GM10847 (cell line): ENCODE results near the gene PLCL2.

Experiments used
- POLR2A ChIP-seq: IDR thresholded peaks from 2 replicates; pipeline ENCODE4 v1.6.1; 2011; ENCODE audit not compliant: insufficient read length; ENCODE audit errors: extremely low read depth

Gene PLCL2

DNA sequence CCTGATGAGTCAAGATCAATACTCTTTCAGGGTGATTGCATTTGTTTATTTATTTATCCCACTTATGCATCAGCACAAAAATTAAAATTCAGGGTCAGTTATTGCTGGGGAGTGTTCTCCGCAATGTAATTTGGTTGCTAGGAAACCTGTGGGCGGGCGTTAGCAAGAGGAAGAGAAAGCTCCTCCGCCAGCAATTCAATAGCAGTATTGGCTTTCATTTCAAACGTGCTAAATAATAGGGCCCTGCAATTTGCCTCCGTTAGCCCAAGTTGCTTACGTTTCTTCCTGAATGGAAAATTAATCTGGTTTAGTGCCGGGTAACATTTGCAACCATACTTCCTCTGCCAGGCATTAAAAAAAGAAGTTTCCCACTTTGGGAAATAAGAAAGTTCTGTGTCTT lies 35.5 kb upstream of the PLCL2 start:
- TF ChIP-seq POLR2A, result no peak

DNA sequence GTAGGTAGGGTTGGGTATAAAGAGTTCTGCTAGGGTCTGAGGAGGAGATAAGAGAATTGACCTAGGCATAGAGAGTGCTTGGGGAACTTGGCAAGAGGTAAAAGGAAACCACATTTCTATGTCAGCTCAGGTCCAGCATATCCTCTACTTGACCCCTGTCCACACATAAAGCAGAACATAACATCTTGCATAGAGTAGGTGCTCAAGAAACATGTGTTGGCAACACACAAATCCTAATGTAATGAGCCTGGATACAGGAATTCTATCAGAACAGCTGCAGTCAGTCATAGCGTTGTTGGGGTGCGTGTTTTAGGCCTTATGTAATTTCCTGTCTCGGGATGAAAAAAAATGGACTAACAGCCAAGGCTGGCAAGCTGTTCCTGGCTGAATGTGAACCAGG lies 35.0 kb upstream of the PLCL2 start:
- no peak for TF ChIP-seq POLR2A

DNA sequence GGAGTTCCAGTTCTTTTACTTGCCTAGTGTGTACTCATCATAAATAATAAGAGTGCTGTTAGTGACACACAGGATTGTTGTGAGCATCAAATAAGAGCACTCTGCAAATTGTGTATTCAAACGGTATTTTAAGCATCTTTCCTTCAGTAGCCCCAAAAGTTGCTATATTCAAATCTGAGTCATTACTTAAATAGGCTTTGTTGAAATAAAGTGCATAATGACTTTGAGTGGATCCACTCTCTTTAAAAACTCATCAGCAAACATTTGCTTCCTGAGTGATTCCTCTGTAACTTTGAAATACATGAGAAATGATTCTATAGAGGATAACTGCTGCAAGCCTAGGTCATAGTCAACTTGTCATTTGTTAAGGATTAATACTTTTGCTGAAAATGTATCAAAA lies 29.3 kb upstream of the PLCL2 start:
- TF ChIP-seq POLR2A, result no peak

- no peak for TF ChIP-seq POLR2A
These were observed 24.5 kb upstream of the PLCL2 start for GRCh38 chr3:16860234-16860633.

DNA sequence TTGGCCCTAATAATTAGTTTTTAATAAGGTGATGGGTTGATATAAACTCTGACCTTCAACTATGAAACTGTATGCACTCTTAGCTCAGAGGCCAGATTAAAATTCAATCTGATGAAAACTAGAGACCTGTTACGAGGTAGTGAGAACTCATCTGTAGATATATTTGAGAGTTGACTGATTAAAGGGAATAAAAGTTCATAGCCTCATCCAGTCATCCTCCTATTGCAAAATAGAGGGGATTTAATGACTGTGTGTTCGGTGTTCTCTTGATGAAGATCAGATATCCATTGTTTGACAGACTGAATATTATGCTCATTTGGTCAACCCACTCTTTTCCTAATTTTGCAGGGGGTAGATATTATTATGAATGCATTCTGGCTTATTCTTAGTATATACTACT lies 23.3 kb upstream of the PLCL2 start:
- no peak for TF ChIP-seq POLR2A

- TF ChIP-seq POLR2A, result no peak
These were observed 20.0 kb upstream of the PLCL2 start for GRCh38 chr3:16864610-16865313.

- TF ChIP-seq POLR2A, result no peak
These were observed 19.4 kb upstream of the PLCL2 start for GRCh38 chr3:16865335-16865734.

DNA sequence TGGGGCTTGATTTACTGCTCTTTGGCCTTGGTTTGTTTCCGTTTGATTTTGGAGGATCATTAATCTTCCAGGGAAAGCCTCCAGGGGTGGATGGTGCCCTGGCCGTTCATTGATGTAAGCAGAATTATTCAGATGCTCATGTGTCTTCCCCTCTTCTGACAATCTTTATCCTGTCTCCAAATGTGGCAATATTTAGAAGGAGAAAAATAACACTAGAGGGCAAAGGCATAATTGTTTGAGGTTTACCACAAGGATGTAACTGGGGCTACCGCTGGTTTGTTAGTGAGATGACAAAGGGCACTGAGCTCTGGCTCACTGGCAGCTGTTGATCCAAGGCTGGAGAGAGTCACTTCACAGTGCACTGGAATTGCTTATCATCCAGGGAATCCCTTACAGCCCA lies 18.2 kb upstream of the PLCL2 start:
- TF ChIP-seq POLR2A, result no peak

DNA sequence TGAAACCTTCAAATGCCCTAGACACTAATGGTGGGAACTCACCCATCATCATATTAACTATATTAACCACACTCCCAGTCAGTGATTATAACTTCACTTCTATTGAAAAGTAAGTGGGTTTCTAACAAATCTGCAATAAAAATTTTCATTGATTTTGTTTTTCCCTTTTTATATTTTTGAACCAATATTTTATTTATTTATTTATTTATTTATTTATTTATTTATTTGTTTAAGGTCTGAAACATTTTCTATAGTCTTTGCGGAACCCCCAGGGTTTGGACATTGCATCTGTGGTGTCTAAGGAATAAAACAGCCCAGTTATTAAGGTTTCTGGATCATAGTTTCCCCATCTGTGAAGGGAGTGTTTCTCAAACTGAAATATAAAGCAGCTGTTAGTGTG lies 16.2 kb upstream of the PLCL2 start:
- no peak for TF ChIP-seq POLR2A

GRCh38 chr3:16869261-16870005 lies 15.3 kb upstream of the PLCL2 start:
- no peak for TF ChIP-seq POLR2A

DNA sequence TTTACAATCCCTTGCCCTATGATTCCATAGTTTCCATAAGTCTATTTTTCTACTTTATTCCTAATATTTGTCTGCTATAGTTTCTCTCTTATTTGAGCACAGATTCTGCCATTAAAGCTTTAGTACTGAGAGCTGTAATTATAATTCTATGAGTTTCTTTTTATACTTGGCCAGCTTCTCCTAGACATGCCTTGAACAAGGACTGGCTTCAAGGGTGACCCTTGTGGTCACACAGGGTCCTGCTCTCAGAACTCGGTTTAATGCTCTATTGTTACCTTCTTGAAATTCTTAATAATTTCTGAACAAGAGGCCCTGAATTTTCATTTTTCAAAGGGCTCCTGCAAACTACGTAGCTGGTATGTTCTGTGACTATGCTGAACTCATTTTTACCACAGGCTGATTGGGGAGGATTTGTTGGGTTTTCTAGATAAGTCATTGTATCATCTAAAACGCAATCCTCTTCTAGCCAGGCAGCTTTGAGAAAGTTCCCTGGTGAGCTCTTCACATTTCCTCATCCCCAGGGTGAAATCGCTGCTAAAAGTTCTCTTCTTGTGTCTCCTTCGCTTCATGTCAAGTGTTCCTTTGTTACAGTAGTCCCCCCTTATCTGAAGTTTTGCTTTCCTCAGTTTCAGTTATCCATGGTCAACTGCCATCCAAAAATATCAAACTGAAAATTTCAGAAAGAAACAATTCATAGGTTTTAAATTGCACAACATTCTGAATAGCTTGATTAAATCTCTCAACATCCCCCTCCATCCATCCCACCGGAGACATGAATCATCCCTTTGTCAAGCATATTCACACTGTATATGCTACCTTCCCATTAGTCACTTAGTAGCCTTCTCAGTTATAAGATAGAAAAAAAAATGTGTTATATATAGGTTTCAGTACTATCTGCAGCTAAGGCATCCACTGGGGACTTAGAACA lies 12.6 kb upstream of the PLCL2 start:
- no peak for TF ChIP-seq POLR2A

DNA sequence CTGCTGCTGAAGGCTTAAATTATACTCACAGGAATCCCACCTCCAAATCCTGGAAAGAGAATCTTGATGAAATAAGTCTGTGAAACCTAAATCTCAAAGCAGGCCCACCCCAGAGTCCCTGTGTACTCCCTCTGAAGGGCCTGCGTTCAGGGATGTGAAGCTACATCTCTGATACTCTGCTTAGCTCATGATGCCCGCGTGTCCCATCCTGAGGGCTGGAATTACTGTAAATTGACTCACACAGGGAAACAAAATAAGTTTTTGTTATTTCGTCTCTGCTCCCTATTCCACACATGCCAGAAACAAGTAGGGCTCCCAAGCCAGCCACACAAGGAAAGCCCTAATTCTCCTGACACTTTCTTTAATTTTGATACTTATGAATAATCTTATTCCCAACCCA lies 10.9 kb upstream of the PLCL2 start:
- TF ChIP-seq POLR2A, result no peak

DNA sequence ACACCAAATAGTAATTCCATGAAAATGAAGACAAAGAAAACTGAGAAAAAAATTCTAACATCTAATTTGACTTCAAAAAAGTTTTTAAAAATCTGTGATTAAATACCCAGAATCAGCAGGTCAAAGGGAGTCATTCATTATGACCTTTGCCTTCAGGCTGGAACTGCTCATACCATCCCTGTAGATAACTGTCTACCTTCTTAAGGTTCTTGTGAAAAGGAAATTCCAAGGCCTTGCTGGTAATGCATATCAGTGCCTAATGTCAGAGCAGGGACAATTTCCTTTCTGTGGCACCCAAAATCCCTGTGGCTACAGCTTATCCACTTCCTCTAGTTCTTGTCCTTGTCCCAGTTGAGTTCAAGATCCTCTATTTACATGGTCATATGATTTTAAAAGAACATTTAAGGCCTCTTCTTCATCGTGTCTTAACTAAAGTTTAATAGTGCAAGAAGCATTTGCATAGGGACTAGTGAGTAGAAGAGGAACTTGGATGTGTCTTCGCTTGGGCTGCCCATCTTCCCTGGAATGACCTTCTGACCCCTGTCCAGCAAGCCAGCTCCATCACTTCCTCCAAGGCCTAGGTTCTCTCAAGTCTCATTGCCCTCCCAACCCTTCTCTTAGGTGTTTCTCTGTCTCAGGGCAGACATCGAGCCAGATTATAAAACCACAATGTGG lies 8.7 kb upstream of the PLCL2 start:
- TF ChIP-seq POLR2A, result no peak

DNA sequence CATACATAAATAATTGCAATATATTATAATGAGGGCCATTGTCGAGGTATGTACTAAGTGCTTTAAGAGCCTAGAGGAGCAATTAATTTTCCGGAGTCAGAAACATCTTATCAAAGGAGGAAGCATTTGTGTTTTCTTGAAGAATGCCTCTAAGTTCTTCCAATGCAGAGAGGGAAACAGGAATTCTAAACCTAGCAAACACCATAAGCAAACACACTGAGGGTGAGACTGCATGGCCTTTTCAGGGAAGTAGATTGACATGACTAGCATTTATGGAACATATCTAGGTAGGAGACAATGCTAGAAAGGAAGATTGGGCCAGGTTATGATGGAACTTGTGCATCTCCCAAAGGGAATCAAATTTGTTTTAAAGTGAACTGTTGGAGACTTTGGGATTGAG lies 7.2 kb upstream of the PLCL2 start:
- TF ChIP-seq POLR2A, result no peak

- no peak for TF ChIP-seq POLR2A
These were observed 6.8 kb upstream of the PLCL2 start for GRCh38 chr3:16877911-16878310.
